Measurements from ENCODE around the gene FAM50A.
A peak's percentile ranks its signal among the peaks of the same experiment; 100 is the strongest.

FAM50A gene

DNA sequence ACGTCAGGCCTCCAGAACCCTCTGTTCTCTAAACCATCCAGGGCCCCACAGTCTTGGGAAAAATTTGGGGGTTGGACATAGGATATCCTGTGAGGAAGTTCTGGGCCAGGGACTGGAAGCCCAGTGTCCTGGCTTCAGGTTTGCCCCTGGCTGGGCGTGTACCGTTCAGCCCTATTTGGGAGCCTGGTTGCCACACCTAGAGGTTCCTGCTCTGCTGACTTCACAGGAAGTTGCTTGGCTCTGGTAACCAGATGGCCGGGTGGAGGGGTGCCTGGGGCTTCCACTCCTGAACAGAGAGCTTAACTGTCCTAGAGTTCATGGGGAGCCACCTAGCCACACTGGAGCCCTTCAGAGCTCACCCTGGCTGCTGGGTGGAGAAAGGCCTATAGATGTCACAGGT is 31.5 kb upstream of the FAM50A start:
- DNase-seq (ENCODE audit: low spot score), result no peak

DNA sequence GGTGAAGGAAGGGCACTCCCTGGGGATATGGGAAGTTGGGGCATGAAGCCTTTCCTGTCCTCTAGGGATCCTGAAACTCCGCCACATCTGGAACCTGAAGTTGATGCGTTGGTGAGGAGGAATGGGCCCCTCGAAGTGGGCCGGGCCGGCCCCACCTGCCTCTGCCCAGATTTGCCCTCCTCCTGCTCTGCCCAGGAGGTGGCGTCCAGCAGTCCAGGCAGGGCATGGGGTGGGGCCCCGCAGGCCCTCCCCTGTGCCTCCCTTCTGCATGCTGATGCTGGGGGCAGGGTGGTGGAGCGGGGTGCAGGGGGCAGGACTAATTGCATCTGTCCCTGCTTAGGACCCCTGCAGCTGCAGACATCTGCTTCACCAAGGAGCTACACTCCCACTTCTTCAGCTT is 30.8 kb upstream of the FAM50A start:
- no peak for DNase-seq (ENCODE audit: low spot score)

DNA sequence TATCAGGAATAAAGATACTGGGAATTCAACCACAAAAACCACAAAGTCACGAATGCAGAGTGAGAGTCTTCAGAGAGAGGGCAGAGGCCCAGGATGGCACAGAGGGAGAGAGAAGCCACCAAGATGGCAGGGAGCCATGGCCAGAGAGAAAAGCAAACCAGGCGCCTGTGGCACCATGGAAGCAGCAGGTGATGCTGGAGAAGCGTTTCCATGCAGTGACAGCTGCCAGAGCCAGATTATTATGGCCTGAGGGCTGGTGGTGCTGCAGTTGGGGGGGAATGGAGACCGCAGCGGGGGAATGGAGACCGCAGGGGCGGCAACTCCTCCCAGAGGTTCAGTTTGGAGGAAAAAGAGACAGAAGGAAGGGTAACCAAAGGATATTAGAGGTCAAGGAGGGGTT is 26.8 kb upstream of the FAM50A start:
- no peak for DNase-seq (ENCODE audit: low spot score)

DNA sequence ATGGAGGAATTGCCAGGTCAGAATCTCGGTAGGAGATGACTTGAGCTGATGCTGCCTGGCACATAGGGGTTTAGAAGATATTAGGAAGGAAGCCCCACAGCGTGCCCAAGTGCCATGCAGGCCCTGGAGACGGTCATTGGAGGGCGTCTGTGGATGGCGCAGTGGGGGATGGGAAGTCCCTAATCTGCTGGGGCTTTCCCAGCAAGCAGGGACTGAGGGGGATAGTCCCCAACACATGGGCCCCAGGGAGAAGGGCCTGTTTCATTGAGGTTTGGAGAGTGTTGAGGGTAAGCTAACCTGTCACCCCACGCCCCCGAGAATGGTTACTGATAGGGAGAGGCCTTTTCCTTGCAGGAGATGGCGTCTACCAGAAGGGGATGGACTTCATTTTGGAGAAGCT is 24.8 kb upstream of the FAM50A start:
- DNase-seq (ENCODE audit: low spot score), result no peak

DNA sequence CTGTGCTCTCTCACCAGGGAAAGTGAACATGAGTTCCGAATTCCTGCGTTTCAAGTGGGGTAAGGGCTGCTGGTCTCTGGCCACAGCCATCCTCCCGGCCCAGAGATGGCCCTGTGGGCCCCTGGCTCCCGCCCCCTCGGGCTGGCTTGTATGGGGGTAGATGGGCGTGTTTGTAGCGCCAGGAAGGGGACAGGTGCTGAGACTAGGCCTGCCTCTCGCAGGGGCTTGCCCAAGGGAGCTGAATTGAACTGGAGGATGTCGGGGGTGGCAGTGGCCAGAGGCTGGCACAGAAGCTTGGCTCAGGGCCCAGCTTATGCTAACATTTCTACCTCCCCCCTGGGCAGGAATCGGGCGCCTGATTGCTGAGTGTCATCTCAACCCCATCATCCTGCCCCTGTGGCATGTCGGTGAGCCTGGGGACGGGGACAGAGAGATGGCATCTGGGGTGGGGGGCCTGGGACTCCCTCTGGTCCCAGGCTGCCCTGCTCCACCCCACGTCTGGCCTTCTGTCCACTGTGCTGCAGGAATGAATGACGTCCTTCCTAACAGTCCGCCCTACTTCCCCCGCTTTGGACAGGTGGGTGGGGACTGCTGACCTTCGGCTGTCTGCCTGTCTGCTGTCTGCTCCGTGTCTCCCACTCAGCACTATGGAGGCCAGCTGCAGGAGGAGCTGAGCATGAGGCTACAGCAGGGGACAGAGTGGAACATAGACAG is 24.1 kb upstream of the FAM50A start:
- no peak for DNase-seq (ENCODE audit: low spot score)

DNA sequence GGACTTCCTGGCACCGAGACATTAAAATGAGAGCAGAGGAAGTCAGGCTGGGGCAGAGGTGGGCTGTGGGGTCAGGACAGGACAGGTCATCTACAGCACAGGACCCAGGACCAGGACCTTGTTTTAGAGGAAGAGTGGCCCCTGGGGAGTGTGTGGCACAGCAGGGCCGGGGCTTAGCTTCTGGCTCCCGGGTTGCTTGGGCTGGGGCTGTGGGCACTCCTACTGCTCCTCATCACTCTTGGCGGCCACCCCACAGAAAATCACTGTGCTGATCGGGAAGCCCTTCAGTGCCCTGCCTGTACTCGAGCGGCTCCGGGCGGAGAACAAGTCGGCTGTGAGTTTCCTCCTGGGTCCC is 23.6 kb upstream of the FAM50A start:
- no peak for DNase-seq (ENCODE audit: low spot score)

DNA sequence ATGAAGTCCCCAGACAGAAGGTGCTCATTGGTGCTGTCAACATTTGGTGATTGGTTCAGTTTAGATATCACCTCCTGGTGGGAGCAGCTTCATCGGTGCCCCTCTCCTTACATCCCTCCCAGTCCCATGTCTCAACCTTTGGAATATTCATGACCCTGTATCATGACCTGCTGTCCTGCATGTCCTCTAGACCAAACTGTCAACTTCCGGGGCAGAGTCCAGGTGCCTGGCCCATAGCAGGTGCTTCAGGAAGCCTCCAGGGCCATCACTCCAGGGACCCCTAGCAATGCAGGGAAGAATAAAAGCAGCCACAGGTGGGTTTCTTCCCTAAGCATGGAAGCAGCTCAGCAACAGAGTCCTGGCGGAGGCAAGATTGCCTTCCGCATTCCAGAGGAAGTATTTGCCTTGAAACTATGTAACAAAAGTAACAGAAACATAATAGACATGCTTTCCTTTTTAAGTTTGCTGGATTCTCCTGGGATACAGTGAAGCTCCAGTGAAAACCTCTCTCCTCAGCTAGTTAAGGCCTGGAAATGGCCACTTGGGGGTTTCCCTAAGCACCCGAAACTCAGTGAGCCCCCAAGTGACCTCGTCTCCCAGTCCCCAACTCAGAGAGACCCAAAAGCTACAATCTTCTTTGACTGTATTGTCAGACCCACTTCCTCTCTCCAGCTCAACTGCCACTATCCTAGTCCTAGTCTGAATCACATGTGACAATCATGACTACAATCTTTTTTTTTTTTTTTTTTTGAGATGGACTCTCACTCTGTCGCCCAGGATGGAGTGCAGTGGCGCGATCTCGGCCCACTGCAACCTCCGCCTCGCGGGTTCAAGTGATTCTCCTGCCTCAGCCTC is 16.8 kb upstream of the FAM50A start:
- no peak for DNase-seq (ENCODE audit: low spot score)

DNA sequence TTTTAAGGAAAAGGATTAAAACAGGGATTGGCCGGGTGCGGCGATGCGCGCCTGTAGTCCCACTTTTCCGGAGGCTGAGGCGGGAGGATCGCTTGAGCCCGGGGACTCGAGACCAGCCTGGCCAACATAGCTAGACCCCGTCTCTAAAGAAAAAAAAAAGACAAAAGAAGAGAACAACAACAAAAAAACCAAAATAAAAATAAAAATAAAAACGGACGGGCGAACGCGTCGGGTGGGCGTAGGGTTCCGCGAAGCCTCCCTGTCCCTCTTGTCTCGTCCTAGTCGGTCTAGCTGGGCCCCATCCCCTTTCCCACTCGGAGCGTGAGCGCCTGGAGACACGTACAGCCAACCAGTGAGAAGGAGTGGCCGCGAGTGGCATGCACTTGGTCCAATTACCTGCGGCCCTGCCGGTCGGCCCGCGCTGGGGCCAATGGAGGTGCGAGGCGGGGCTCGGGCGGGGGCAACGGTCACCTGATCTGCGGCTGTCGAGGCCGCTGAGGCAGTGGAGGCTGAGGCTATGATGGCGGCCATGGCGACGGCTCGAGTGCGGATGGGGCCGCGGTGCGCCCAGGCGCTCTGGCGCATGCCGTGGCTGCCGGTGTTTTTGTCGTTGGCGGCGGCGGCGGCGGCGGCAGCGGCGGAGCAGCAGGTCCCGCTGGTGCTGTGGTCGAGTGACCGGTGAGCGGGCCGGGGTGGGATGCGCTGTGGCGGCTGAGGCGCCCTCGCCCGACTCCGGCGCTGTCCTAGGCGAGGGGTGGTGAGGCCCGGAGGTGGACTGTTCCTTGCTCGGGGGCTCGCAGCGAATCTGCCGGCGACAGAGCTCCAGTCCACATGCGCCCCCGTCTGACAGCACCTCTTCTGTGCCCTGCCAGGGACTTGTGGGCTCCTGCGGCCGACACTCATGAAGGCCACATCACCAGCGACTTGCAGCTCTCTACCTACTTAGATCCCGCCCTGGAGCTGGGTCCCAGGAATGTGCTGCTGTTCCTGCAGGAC is 15.5 kb upstream of the FAM50A start, which contains the start of gene ATP6AP1:
Gene ATP6AP1 (plus strand): TSS at position 502 of the 996 bp plus-strand sequence. CDS start 16 bp downstream, at position 518.
- peak; percentile 94 for DNase-seq (ENCODE audit: low spot score)

DNA sequence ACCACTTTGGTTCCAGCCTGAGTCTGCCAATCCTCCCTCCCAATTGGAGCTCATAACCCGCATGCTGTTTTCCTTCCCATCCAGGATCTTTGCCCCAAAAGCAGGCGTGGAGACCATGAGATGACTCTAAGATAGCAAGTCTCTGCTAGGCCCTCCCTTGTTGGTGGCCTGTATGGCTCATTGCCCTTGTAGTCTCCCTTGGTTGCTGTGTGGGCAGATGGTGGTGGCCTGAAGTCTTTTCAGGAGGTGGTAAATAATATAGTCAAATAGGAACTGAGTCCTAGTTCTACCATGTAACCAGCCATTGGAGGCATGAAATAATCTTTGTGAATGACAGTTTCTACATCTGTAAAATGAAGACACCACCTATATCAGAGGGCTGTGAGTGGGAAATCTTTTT is 14.2 kb upstream of the FAM50A start:
- DNase-seq (ENCODE audit: low spot score), result no peak

DNA sequence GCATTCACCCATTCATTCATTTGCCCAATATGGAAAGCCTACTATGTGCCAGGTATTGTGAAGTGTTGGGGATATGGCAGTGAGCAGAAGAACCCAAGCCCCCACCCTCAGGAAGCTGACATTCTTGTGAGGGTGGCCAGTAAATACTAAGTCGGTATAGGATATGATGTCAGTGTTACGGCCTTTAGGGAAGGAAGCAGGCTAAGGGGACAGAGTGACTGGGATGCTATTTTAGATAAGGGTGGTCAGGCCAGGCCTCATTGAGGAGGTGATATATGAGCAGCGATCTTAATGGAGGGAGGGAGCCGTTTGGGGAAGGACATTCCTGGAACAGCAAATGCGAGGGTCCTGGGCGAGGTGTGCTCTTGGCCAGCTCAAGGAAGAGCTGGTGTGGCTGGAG is 13.5 kb upstream of the FAM50A start:
- DNase-seq (ENCODE audit: low spot score), result no peak

DNA sequence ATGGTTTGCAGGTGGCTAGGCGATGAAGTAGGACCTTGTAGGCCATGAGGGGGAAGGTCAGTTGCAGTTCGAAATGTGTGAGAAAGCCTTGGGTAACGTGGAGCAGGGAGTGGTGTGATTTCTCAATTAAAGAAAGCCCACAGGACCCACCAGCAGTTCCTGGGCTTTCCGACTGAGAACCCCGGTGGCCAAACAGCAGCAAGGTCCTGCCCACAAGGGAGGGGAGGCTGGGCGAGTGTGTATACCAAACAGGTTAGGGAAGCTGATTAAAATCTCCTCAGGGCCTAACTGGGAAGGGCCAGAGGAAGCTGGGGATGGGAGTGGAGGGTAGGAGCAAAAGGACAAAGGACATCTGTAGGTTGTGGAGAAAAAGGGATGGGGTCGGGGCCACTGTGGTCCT is 13.0 kb upstream of the FAM50A start:
- DNase-seq (ENCODE audit: low spot score), result no peak

DNA sequence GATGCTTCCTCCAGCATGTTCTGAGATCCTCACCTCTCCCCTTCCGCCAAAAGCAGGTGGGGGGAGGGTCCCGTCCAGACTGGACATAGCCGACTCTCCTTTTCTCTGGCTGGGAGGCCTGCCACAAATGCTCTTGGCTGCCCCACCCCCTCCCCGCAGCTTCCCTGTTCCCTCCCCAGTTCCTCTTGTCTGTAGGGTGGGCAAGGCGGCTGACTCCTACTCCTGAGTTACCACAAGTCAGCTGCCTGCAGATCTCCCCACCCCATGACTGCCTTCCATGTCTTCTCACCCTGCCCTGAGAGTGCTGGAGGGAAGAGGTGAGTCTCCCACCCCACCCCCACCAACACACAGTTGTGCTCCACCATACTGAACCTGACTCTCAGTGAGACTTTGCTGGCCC is 12.6 kb upstream of the FAM50A start:
- DNase-seq (ENCODE audit: low spot score), result no peak

DNA sequence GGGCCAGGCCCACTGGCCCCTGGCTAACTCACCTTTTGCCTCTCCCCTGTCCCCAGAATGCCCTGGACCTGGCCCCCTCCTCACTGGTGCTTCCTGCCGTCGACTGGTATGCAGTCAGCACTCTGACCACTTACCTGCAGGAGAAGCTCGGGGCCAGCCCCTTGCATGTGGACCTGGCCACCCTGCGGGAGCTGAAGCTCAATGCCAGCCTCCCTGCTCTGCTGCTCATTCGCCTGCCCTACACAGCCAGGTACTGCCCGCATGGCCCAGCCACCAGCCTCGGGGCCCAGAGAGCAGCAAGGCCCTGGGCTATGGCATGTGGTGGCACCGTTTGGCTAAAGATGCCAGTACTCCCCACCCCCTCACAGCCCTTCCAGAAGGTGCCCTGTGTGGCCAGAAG is 11.7 kb upstream of the FAM50A start:
- DNase-seq (ENCODE audit: low spot score), result no peak

DNA sequence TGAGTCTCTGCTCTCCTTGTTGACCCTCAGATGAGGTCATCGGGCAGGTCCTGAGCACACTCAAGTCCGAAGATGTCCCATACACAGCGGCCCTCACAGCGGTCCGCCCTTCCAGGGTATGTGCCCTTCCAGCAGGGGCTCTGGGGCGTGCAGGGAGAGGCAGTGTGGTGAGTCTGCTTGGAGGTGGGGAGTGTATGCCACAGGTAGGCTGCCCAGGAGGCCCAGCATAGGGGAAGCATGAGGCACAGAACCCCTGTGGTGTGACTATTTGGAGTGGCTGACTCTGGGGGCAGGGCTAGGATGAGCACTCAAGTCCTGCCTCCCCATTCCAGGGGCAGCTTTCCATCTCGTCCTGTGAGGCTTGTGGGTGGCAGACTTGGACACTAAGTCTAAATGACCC is 10.3 kb upstream of the FAM50A start:
- DNase-seq (ENCODE audit: low spot score), result no peak

DNA sequence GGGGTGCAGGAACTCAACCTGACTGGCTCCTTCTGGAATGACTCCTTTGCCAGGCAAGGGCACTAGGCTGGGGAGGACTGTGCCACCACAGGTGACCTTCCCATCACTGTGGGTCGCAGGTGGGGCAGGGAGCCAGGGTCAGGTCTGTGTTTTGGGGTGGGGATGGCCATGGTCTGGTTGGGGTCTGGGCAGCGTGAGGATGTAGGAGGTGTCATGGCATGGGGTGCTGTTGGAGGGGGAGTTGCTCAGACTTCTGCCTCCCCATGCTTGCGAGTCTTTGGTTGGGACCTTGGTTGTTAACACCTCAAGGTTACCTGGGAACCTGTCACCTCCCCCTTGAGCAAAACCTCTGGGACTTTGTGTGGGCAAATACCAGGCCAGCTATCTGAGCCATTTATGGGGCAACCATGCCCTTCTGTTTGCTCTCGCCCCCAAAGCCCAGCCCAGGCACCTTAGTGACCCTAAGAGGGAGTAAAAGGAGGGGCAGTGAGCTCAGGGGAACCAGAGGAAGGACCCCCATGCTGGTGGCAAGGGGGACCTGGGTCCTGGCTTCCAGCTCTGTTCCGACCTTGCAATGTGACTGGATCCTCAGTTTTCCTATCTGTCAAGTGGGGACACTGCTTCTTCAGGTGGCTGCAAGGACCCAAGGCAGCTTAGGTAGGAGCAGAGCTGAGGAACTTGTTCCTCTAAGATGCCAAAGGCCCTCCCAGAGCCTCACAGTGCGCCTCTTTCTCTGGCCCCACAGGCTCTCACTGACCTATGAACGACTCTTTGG is 9.4 kb upstream of the FAM50A start:
- DNase-seq (ENCODE audit: low spot score), result no peak

DNA sequence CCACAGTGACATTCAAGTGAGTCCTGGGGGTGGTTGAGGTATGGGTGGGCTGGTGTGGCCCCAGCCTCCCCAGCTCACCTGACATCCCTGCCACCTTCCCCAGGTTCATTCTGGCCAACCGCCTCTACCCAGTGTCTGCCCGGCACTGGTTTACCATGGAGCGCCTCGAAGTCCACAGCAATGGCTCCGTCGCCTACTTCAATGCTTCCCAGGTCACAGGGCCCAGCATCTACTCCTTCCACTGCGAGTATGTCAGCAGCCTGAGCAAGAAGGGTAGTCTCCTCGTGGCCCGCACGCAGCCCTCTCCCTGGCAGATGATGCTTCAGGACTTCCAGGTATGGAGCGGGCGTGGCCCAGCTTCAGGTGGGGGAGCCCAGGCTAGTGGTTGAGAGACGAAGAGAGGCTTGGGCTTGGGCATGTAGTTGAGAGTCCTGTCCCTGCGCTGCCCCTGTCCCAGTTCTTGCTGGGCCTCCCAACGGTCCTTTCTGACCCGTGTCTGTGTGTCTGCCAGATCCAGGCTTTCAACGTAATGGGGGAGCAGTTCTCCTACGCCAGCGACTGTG is 8.7 kb upstream of the FAM50A start:
- DNase-seq (ENCODE audit: low spot score), result no peak

DNA sequence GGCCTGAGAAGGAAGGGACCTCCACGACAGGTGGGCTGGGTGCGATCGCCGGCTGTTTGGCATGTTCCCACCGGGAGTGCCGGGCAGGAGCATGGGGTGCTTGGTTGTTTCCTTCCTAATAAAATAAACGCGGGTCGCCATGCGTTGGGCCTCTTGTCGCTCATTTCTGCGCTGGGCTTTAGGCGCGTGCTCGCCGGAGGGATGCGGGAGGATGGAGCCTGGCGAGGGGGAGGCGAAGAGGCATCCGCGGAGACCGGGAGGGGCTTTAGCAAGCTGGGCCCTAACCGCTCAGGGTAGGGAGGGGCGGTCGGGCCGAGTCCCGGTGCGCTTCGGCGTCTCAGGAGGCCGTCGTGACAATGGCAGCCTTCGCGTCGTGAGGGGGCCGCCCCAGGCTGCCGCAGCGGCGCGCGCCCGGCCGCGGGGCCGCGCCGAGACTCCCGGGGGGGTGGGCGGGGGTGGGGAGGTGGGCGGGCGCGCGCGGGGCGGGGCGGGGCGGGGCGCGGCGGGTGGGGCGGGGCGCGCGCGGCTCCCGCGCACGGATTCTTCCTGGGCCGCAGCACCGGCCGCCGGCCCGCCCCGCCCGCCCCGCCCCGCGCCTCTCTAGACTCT is 7.5 kb upstream of the FAM50A start:
- DNase-seq (ENCODE audit: low spot score), result peak; percentile 84

DNA sequence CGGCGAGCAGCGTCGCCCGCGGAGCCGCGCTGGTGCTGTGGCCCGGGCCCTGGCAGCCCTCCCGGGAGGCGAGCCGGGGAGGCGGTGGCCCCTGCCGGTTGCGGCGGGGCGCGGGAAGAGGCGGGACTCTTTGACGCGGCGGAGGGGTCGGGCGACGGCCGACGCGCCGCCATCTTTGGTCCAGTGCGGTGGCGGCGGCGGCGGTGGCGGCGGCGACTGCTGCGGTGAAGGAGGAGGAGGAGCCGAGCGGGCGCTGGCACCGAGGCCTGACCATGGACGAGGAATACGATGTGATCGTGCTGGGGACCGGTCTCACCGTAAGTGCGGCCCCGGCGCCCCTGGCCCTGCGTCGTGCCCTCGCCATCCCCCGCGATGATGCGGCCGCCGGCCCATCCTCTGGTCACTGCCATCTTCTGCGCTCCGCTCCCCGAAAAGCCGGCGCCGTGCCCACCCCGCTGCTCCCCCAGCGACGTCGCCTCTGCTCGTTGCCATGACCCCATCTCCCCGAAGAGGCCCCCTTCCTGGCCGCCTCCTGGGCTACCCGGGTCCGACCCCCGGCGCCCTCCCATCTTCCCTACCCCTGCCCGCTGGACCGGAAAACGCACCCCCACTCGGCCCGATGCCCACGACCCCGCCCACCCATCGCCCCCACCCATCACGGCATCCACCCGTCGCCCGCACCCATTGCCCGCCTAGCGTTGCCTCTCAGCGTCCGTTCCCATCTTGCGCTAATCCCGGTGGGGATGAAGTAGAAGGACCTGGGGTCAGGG is 6.8 kb upstream of the FAM50A start, which contains the start of gene GDI1:
Gene GDI1 (plus strand): TSS at position 172 of the 770 bp plus-strand sequence. CDS start 101 bp downstream, at position 273.
- peak; percentile 74 for DNase-seq (ENCODE audit: low spot score)

DNA sequence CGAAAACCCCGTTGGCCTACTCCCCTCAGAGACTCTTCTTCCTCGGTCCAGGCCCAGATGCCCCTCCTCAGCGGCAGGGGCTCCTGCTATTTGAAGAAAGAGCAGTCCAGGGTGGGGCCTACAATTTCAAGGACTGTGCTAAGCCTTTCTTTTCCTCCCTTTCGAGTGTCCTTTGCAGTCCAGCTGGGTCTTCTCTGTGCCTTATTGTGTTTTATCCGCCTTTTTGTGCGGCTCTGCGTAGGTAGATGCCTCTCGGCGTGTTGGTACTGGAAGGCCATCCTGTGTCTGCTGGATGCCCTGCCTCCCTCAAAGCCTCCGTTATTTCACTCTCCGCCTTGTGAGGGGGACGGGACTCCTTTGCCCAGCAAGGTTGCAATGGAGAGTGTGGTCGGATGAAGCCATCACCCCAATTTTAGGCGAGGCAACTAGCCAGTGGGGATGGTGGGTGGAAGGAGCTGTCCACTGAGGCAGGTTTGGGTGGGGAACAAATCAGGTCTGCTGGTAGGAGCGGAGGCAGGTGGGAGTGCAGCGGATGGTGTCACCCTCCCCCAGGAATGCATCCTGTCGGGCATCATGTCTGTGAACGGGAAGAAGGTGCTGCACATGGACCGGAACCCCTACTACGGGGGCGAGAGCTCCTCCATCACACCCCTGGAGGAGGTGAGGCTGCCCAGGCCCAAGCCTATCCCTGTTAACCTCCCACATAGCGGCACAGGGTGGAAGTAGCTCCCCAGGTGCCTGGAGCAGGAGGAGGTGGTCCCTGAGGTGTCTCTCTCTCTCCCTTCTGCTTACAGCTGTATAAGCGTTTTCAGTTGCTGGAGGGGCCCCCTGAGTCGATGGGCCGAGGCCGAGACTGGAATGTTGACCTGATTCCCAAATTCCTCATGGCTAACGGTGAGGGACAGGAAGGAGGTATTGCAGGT is 5.7 kb upstream of the FAM50A start:
- DNase-seq (ENCODE audit: low spot score), result no peak
